Activated CD8-positive, alpha-beta memory T cell treated with anti-CD3 and anti-CD28 coated beads, Interleukin-2, amount 10 ng/mL, durations not matched to agents 7 days and 5 days (primary cell): ENCODE results near the gene DYNLT4. TPM values are rescaled to one million over a fixed set of nuclear protein-coding genes. Genes with fewer than 3 reads are reported as not detected.
"Not testable (repeated sequence)": the region's sequence is repeated elsewhere in the genome, so short reads cannot be mapped to it uniquely, and the experiment has no call there.

ENCODE experiments used
- ATAC-seq: fragments of 150-1000 bp; cut with Tn5 transposase; one replicate; pipeline ENCODE4 v1.10.0; 2021; ENCODE audit warnings: moderate library complexity
- CTCF ChIA-PET: fragments of 350-600 bp; sonication (Branson Sonifier 250); formaldehyde crosslinking; loops from one replicate; lab custom pipeline; 2021; ENCODE audit warnings: antibody characterized with exemption; lab: Charles Lee
- DNase-seq: peaks from one replicate; pipeline ENCODE4 v3.0.0-alpha.2; 2020
- H3K27ac Mint-ChIP-seq: one replicate; pipeline ENCODE4 v1.8.0; 2021; ENCODE audit warnings: mild to moderate bottlenecking, mixed read lengths
- H3K27me3 Mint-ChIP-seq: one replicate; pipeline ENCODE4 v1.8.0; 2021; ENCODE audit warnings: mixed read lengths
- H3K36me3 Mint-ChIP-seq: one replicate; pipeline ENCODE4 v1.8.0; 2021; ENCODE audit warnings: mild to moderate bottlenecking, mixed read lengths
- H3K4me1 Mint-ChIP-seq: one replicate; pipeline ENCODE4 v1.8.0; 2021; ENCODE audit warnings: mixed read lengths
- H3K4me3 Mint-ChIP-seq: one replicate; pipeline ENCODE4 v1.8.0; 2021; ENCODE audit warnings: mild to moderate bottlenecking, moderate library complexity, mixed read lengths
- H3K9me3 Mint-ChIP-seq: one replicate; pipeline ENCODE4 v1.8.0; 2022; ENCODE audit warnings: low read depth, mixed read lengths
- total RNA-seq, 2 experiments: library from RNA; stranded (reverse); gene quantifications; one replicate each; pipeline ENCODE4 v1.2.3, GENCODE V29; 2021

The DYNLT4 gene
- total RNA-seq, 2 experiments from 2014 or later = 0.40 to 1.3 TPM

DNA sequence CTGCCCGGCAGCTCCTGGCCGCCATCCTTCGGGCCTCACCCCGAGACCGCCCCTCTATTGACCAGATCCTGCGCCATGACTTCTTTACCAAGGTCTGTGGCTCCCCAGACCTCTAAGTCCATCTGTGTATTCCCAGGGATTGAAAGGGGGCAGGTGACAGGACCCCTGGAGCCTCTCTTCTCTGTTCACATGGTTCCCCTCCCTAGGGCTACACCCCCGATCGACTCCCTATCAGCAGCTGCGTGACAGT, 4.2 kb downstream of the DYNLT4 start:
- no peaks in the 10 kb centered on the region for H3K9me3 Mint-ChIP-seq
- no peak overlapping the region for H3K4me3 Mint-ChIP-seq
- ATAC-seq = no peak
- peak overlapping the region; percentile 54 for H3K27ac Mint-ChIP-seq
- H3K36me3 Mint-ChIP-seq = peaks cover 40% of the 10 kb centered on the region
- no peak for DNase-seq
- H3K4me1 Mint-ChIP-seq = peaks cover 50% of the 10 kb centered on the region
- no peaks in the 10 kb centered on the region for H3K27me3 Mint-ChIP-seq
- CTCF ChIA-PET = interaction anchor here (0.6 to 5.2 kb wide), 2 partner anchors 11 to 16 kb away, joined by 3 to 62 read pairs; no protein-coding TSS in a partner anchor

DNA sequence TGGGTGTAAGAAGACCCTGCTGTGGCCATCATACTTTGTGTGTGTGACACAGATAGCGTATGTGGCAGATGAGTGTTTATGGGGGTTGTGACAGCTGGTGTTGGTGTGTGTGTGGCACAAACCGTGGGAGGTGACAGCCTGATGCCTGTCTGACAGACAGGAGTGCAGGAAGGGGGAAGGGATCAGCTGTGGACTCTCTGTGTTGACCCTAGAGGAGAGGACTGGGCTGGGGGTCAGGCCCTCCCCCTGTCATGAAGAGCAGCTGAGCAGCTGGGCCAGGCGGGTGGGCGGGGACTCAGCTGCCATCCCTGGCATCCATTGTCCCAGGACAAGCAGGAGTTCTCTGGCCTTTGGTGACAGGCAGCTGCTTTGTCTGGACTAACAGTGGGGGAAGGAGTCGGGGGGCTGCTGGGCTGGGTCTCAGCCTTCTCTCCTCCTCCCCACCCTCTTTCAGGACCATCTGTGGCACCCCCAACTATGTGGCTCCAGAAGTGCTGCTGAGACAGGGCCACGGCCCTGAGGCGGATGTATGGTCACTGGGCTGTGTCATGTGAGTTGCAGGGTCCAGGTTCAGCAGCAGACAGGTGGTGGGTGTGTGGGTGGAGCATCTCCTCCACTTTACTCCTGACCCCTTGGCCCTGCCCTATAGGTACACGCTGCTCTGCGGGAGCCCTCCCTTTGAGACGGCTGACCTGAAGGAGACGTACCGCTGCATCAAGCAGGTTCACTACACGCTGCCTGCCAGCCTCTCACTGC, 4.7 kb downstream of the DYNLT4 start:
- no peak for DNase-seq

DNA sequence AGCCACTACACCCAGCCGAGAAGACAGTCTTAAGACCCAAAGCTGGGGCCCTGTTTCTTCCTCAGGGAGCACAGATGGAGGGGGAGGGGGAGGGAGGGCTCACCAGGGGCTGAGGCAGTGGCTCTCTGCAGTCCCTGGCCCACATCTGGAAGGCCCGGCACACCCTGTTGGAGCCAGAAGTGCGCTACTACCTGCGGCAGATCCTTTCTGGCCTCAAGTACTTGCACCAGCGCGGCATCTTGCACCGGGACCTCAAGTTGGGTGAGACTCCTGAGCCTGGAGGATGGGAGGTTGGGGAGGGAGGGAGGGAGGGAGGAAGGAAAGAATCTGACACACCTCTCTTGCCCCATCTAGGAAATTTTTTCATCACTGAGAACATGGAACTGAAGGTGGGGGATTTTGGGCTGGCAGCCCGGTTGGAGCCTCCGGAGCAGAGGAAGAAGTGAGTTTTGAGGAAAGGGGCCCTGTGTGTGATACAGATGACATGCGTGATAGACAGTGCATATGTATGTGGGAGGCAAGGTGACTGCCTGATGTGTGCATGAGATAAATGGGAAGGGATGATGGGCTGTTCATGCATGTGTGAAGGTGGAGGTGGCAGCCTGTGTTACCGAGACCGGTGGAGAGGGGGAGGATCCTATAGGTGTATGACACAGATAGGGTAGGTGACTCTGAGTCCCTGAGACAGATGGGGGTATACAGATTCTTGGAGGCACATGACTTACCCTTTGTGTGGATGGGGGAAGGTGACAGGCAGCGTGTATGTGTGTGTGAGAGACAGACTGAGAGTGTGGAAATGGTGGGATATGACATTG, 5.5 kb downstream of the DYNLT4 start:
- no peak for DNase-seq
- H3K4me1 Mint-ChIP-seq = peaks cover 37% of the 10 kb centered on the region
- ATAC-seq = no peak
- peak overlapping the region; percentile 94 for H3K27ac Mint-ChIP-seq
- no peaks in the 10 kb centered on the region for H3K9me3 Mint-ChIP-seq
- peaks cover 33% of the 10 kb centered on the region for H3K36me3 Mint-ChIP-seq
- no peaks in the 10 kb centered on the region for H3K27me3 Mint-ChIP-seq
- CTCF ChIA-PET = interaction anchor here (3.1 to 5.2 kb wide), 3 partner anchors 7 to 18 kb away, joined by 42 to 62 read pairs (median 60); partner anchors contain the start of gene BTBD19
- H3K4me3 Mint-ChIP-seq = peak overlapping the region; percentile 78

More for the DNA sequence above, 4.7 kb downstream of the DYNLT4 start:
- CTCF ChIA-PET = interaction anchor here (0.6 to 5.2 kb wide), 2 partner anchors 12 to 17 kb away, joined by 3 to 62 read pairs; no protein-coding TSS in a partner anchor
- peaks cover 45% of the 10 kb centered on the region for H3K4me1 Mint-ChIP-seq
- peaks cover 40% of the 10 kb centered on the region for H3K36me3 Mint-ChIP-seq
- peak overlapping the region; percentile 78 for H3K4me3 Mint-ChIP-seq
- ATAC-seq = no peak
- peak overlapping the region; percentile 94 for H3K27ac Mint-ChIP-seq
- H3K9me3 Mint-ChIP-seq = no peaks in the 10 kb centered on the region
- H3K27me3 Mint-ChIP-seq = no peaks in the 10 kb centered on the region

DNA sequence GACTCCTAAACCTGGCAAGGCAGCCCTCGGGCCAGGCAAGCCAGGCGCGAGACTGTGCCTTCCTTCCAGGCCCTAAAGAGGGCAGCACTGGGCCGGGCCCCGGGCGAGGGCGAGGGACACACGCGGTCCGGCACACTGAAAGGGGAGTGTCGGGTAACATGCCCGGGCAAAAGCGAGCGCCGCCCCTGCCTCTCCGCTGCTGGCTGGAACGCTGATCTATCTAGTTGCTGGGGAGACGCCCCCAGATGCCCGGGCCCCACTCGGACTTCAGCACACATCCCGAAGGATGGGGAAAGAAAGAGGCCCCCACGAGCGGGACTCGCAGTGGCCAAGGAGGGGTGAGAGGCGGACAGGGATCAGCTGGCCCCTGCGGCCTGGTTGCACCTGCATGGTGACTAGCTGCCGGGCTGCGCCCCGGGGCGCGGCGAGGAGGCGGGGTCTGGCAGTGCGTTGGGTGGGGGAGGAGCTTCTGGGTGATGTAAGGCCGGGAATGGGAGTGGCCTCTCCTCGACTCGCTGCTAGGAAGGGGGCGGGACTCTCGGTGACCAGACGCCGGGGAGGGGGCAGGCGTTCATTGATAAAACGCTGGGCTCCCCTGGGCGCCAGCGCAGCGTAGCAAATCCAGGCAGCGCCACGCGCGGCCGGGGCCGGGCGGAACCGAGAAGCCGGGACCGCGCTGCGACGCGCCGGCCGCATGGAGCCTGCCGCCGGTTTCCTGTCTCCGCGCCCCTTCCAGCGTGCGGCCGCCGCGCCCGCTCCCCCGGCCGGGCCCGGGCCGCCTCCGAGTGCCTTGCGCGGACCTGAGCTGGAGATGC, 7.2 kb downstream of the DYNLT4 start, which contains the start of gene PLK3:
Gene PLK3, plus strand, starts transcription at position 608 of the 815 bp plus-strand sequence. Its CDS starts 87 bp downstream, at position 695.
- Mint-ChIP-seq H3K4me1 (peaks cover 29% of the 10 kb centered on the region), H3K27me3 (no peaks in the 10 kb centered on the region), H3K27ac (peak within 1 kb of the TSS; percentile 100), H3K36me3 (peaks cover 24% of the 10 kb centered on the region), H3K4me3 (peak within 1 kb of the TSS; percentile 78), H3K9me3 (no peaks in the 10 kb centered on the region)
- peak; percentile 81 for ATAC-seq
- peak; percentile 99 for DNase-seq
- CTCF ChIA-PET = interaction anchor here (0.6 to 5.2 kb wide), 22 partner anchors 9 to 691 kb away, joined by 3 to 62 read pairs (median 5); partner anchors contain the start of genes BTBD19, EIF2B3, HECTD3 and MUTYH

DNA sequence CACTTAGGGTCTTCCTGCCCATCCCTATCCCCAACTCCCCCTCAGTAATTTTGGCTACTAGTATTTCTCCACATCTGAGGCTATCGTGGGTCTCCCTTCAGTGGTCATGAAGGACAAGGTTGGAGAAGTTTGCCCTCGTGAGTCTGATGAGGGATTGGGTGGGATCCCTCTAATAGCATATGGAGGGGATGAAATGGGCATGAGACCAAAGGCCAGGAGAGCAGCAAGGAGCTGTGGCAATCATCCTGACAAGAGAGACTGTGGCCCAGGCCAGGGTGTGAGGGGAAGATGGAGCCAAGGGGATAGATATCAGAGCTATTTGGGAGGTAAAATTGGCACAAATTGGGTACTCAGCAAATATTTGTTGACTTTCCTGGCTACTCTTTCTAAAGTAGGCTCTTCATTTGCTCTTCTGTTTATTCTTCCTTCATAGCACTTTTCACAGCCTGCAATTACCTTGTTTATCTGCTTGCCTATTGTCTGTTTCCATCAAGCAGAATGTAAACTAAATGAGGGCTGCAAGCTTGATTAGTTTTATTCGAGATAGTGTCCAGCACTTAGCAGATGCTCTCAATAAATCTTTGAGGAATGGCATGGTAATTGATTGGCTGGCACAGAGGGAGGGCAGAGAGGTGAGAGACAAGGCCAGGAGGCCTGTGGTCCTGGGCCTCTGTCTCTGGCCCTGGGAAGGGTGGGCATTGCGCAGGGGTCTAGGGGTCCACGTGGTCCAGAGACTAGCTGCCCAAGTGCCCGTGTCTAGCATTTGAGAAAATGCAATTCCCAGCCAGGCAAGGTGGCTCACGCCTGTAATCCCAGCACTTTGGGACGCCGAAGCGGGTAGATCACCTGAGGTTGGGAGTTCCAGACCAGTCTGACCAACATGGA, 8.4 kb downstream of the DYNLT4 start:
- H3K4me1 Mint-ChIP-seq = peaks cover 29% of the 10 kb centered on the region
- no peak for ATAC-seq
- peak overlapping the region; percentile 100 for H3K27ac Mint-ChIP-seq
- peaks cover 18% of the 10 kb centered on the region for H3K36me3 Mint-ChIP-seq
- no peak for DNase-seq
- no peaks in the 10 kb centered on the region for H3K9me3 Mint-ChIP-seq
- H3K27me3 Mint-ChIP-seq = no peaks in the 10 kb centered on the region
- CTCF ChIA-PET = interaction anchor here (0.9 to 5.2 kb wide), 11 partner anchors 8 to 216 kb away, joined by 3 to 62 read pairs (median 9); partner anchors contain the start of genes BTBD19 and HECTD3
- H3K4me3 Mint-ChIP-seq = no peak overlapping the region

DNA sequence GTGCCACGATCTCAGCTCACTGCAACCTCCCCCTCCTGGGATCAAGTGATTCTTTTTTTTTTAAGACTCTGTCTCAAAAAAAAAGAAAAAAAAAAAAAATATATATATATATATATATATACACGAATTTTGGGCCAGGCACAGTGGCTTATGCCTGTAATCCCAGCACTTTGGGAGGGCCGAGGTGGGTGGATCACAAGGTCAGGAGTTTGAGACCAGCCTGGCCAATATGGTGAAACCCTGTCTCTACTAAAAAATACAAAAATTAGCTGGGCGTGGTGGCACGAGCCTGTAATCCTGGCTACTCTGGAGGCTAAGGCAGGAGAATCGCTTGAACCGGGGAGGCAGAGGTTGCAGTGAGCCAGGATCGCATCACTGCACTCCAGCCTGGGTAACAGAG, 9.3 kb downstream of the DYNLT4 start:
- H3K4me1 Mint-ChIP-seq = peaks cover 26% of the 10 kb centered on the region

DNA sequence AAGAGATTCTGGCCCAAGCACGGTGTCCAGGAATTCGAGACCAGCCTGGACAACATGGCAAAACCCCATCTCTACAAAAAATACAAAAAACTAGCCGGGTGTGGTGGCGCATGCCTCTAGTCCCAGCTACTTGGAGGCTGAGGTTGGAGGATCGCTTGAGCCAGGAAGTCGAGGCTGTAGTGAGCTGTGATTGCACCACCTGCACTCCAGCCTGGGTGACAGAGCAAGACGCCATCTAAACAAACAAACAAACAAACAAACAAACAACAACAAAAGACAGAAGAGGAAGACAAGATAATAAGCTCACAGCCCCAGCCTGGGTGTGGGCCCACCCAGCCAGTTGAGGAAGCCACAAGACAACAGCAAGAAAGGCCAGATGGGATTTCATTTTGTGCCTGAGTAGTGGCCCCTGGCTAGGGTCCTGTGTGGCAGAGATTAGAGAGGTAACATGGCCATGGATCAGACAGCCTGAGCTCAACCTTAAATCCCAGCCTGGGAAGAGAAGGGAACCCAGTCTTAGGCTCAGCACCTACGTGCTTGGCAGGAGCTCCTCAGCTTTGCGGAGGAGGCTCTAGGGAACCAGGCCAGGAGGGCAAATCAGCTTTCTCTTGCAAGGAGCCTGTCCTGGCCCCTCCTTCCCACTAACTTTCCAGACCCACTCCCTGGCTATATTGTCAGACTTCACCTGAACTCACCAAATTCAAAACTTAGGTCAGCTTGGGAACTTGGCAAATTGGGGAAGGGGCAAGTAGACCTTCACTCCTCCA, 14.2 kb downstream of the DYNLT4 start:
- H3K27ac Mint-ChIP-seq = no peak overlapping the region
- CTCF ChIA-PET = interaction anchor here (0.6 to 2.7 kb wide), 16 partner anchors 8 to 511 kb away, joined by 3 to 22 read pairs (median 5); partner anchors contain the start of genes EIF2B3, HECTD3 and UROD
- DNase-seq = no peak
- H3K4me1 Mint-ChIP-seq = peaks cover 7% of the 10 kb centered on the region
- no peak for ATAC-seq
- H3K36me3 Mint-ChIP-seq = no peaks in the 10 kb centered on the region
- no peaks in the 10 kb centered on the region for H3K9me3 Mint-ChIP-seq
- H3K27me3 Mint-ChIP-seq = no peaks in the 10 kb centered on the region
- no peak overlapping the region for H3K4me3 Mint-ChIP-seq

More for the DNA sequence above, 9.3 kb downstream of the DYNLT4 start:
- ATAC-seq, H3K9me3 Mint-ChIP-seq, H3K27me3 Mint-ChIP-seq, DNase-seq, H3K4me3 Mint-ChIP-seq: not testable (repeated sequence)
- peaks cover 13% of the 10 kb centered on the region for H3K36me3 Mint-ChIP-seq
- peak overlapping the region; percentile 100 for H3K27ac Mint-ChIP-seq
- CTCF ChIA-PET = interaction anchor here (1.7 to 5.2 kb wide), 4 partner anchors 11 to 67 kb away, joined by 7 to 62 read pairs (median 48); partner anchors contain the start of genes BTBD19 and RNU5D-1

DNA sequence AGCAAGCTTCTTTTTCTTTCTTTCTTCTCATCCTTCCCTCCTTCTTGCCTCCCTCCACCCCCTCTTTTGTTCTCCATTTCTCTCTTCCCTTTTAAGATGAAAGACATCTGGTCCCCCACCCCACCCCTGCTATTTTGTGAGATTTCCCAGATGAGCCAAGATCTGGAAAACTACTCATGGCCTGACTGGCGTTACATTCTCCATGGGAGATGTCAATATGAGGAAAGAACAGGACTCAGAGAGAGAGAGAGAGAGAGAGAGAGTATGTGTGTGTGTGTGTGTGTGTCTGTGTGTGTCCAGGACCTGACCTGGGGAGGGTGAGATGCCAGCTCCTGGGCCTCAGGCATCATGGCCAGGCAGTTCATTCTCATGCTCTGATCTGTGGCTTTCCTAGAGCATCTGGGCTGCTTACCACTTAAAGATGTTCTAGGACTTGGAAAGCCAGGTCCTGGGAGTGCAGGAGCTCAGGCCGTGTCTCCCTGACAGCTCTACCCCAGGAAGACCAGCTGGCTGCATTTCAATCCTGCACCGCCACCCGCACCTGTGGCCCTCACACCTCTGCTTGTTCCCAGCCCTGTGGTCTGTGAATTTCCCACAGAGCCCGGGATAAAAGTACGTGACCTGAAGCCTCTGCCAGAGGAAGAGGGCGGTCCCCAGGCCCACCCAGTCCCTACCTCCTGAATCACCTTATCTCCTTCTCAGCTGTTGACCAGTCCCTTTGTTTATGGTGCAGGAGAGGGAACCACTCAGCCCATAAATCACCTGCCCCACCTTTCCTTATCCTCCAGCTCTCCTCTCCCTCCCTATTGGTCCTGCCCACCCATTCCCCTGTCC, 16.0 kb downstream of the DYNLT4 start:
- H3K9me3 Mint-ChIP-seq = no peaks in the 10 kb centered on the region
- no peaks in the 10 kb centered on the region for H3K36me3 Mint-ChIP-seq
- H3K4me3 Mint-ChIP-seq = no peak overlapping the region
- H3K27ac Mint-ChIP-seq = no peak overlapping the region
- H3K27me3 Mint-ChIP-seq = no peaks in the 10 kb centered on the region
- ATAC-seq = no peak
- CTCF ChIA-PET = interaction anchor here (0.9 to 2.8 kb wide), 7 partner anchors 8 to 223 kb away, joined by 3 to 14 read pairs (median 7); partner anchors contain the start of genes HECTD3, PLK3 and UROD
- H3K4me1 Mint-ChIP-seq = peaks cover 12% of the 10 kb centered on the region
- no peak for DNase-seq

DNA sequence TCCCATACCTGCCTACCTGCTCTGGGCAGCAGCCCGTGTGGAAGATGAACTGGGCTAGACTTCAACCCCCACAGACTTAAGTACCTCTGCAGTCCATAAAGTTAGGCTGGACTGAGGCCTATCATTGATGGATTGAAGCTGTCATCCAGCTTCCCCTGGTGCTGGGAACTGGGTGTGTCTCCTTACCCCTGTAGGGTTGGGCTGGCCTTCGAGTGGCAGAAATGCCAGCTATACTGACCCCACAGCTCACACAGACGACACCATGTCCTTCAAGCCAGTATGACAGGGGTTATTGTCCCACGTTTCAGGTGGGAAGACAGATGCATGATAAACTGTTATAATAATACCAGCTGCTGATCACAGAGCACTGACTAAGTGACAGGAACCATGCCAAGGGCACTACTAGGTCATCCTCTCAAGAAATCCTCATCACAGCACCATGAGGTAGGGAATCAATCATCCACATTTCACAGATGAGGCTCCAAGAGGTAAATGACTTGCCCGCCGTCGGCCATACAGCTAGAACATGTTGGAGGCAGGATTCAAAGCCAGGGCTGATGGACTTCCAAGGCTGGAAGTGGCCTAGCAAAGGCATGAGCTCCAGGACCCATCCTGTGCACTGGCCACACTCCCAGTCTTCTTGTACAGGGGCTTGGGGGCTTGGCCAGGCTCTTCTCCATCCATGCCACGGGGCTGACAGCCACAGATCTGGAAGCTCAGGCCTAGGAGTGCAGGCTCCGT, 18.9 kb downstream of the DYNLT4 start, which contains the start of gene BEST4:
Gene BEST4, minus strand, starts transcription at position 51 of the 741 bp plus-strand sequence. CDS start 465 bp downstream, outside the sequence.
- Mint-ChIP-seq H3K4me3 (no peak within 1 kb of the TSS), H3K27me3 (no peaks in the 10 kb centered on the region), H3K27ac (no peak within 1 kb of the TSS), H3K36me3 (no peaks in the 10 kb centered on the region), H3K4me1 (peaks cover 34% of the 10 kb centered on the region), H3K9me3 (no peaks in the 10 kb centered on the region)
- no peak for DNase-seq
- ATAC-seq = no peak
- CTCF ChIA-PET = interaction anchor here (1.1 to 6.9 kb wide), 5 partner anchors 13 to 515 kb away, joined by 3 to 60 read pairs (median 6); partner anchors contain the start of genes RNU5D-1 and RPS8

DNA sequence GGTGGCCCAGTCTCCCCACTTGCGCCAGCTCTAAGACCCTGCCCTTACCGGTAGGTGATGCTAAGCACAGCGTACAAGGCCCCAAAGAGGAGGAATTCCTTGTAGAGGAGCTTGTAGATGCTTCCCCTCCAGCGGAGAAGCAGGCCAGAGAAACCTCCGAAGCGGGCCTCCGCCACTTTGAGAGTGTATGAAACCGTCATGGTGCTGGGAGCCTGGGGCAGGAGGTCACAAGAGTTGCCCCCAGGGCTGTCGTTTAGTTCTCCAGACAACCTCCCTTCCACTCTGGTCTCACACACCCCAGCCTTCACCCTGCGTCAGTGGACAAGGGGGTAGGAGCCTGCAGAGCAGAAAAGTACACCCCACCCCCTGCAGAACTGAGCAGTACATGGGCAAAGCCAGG, 19.6 kb downstream of the DYNLT4 start:
- Mint-ChIP-seq H3K4me3 (no peak overlapping the region), H3K4me1 (peaks cover 41% of the 10 kb centered on the region)

More for the DNA sequence above, 19.6 kb downstream of the DYNLT4 start:
- Mint-ChIP-seq H3K27ac (no peak overlapping the region), H3K27me3 (no peaks in the 10 kb centered on the region), H3K36me3 (peaks cover 2% of the 10 kb centered on the region), H3K9me3 (no peaks in the 10 kb centered on the region)
- CTCF ChIA-PET = interaction anchor here (0.6 to 6.9 kb wide), 10 partner anchors 9 to 533 kb away, joined by 3 to 60 read pairs (median 6); partner anchors contain the start of genes HECTD3, RNU5D-1, RPS8 and UROD
- ATAC-seq = no peak
- DNase-seq = no peak
